GM23338 (cell line): ENCODE measurements around the gene RBM44.

Experiments used
- CREB1 ChIP-seq: fragments of 250-450 bp; sonication (Bioruptor Pico); IDR thresholded peaks from 2 replicates; pipeline ENCODE4 v1.5.0; 2020; ENCODE audit warnings: low read depth, mild to moderate bottlenecking, moderate library complexity
- CTCF ChIP-seq, 2 experiments: fragments of 200-600 bp in 1 of 2; sonication (generic) in 1 of 2; conservative IDR thresholded peaks; 2 replicates each; pipeline versions ENCODE4 v1.5.1 to v1.6.1; 2016 to 2017; ENCODE audit warnings: antibody characterized with exemption in 2 of 2, low read depth in 2 of 2, mild to moderate bottlenecking in 2 of 2, moderate library complexity in 1 of 2
- EZH2 ChIP-seq: fragments of 200-600 bp; sonication (generic); IDR thresholded peaks from one replicate; pipeline ENCODE4 v1.8.0; 2017; ENCODE audit warnings: antibody characterized with exemption, mild to moderate bottlenecking, low read depth; ENCODE audit not compliant: unreplicated experiment
- EZH2phosphoT487 ChIP-seq: fragments of 200-600 bp; sonication (generic); IDR thresholded peaks from one replicate; pipeline ENCODE4 v1.8.1; 2018; ENCODE audit warnings: antibody characterized with exemption; ENCODE audit not compliant: unreplicated experiment
- JUNB ChIP-seq: IDR thresholded peaks from one replicate; pipeline ENCODE4 v1.6.1; 2016; ENCODE audit warnings: antibody characterized with exemption; ENCODE audit not compliant: unreplicated experiment
- NANOG ChIP-seq: IDR thresholded peaks from 2 replicates; pipeline ENCODE4 v1.6.1; 2016; ENCODE audit warnings: antibody characterized with exemption, borderline replicate concordance
- POLR2AphosphoS5 ChIP-seq: IDR thresholded peaks from 2 replicates; pipeline ENCODE4 v1.6.1; 2016; ENCODE audit warnings: antibody characterized with exemption, low read depth
- STAT1 ChIP-seq: IDR thresholded peaks from one replicate; pipeline ENCODE4 v1.6.1; 2016; ENCODE audit warnings: antibody characterized with exemption; ENCODE audit not compliant: unreplicated experiment
- ZNF114 ChIP-seq: fragments of 250-450 bp; sonication (Bioruptor Pico); IDR thresholded peaks from 2 replicates; pipeline ENCODE4 v1.5.0; 2020; ENCODE audit warnings: mild to moderate bottlenecking, moderate library complexity
- TF ChIP-seq, protein P1 (sequence below): IDR thresholded peaks from one replicate; pipeline ENCODE4 v1.6.1; 2018; ENCODE audit warnings: antibody characterized with exemption; ENCODE audit not compliant: unreplicated experiment

DNA sequence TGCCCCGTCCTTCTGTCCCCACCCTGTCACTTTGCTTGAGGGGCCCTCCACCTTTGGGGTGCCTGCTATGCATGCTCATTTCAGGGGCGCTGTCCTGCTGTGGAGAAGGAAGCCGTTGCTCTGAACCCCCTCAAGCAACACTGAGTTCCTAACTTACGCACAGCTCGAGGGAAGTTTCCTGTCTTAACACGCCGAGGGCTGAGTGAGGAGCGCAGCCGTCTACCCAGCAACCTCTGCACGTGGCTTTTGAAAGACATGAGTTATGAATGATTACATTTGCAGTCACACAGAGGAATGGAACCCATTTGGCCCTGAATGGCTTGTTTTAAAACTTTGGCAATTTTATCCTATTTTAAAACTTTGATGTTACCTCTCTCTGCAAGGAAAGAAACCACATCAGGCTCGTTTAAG is 74.8 kb downstream of the RBM44 start:
- TF ChIP-seq CTCF (conservative IDR thresholded peaks at IDR 0.05; ENCODE audit: low read depth in 2 of 2) (no peak), CREB1 (CRISPR knock-in tag) (no peak), EZH2phosphoT487 (no peak), EZH2 (no peak), JUNB (no peak), POLR2AphosphoS5 (no peak), ZNF114 (CRISPR knock-in tag) (no peak), STAT1 (no peak), NANOG (no peak)
- TF ChIP-seq, protein P1, sequence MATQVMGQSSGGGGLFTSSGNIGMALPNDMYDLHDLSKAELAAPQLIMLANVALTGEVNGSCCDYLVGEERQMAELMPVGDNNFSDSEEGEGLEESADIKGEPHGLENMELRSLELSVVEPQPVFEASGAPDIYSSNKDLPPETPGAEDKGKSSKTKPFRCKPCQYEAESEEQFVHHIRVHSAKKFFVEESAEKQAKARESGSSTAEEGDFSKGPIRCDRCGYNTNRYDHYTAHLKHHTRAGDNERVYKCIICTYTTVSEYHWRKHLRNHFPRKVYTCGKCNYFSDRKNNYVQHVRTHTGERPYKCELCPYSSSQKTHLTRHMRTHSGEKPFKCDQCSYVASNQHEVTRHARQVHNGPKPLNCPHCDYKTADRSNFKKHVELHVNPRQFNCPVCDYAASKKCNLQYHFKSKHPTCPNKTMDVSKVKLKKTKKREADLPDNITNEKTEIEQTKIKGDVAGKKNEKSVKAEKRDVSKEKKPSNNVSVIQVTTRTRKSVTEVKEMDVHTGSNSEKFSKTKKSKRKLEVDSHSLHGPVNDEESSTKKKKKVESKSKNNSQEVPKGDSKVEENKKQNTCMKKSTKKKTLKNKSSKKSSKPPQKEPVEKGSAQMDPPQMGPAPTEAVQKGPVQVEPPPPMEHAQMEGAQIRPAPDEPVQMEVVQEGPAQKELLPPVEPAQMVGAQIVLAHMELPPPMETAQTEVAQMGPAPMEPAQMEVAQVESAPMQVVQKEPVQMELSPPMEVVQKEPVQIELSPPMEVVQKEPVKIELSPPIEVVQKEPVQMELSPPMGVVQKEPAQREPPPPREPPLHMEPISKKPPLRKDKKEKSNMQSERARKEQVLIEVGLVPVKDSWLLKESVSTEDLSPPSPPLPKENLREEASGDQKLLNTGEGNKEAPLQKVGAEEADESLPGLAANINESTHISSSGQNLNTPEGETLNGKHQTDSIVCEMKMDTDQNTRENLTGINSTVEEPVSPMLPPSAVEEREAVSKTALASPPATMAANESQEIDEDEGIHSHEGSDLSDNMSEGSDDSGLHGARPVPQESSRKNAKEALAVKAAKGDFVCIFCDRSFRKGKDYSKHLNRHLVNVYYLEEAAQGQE = no peak
